GM21381 (cell line): ENCODE data around the gene SPTLC3.

Source experiments
- ATAC-seq: cut with Tn5 transposase; IDR thresholded peaks from one replicate; pipeline ENCODE4 v1.9.1; 2021; ENCODE audit warnings: mild to moderate bottlenecking, moderate library complexity; ENCODE audit not compliant: unreplicated experiment

Gene SPTLC3

GRCh38 chr20:12984069-12984765 is 24.6 kb upstream of the SPTLC3 start:
- no peak for ATAC-seq

- no peak for ATAC-seq
Observed at GRCh38 chr20:12984863-12985262, 23.9 kb upstream of the SPTLC3 start.

GRCh38 chr20:12987261-12987660 is 21.5 kb upstream of the SPTLC3 start:
- ATAC-seq: no peak

- ATAC-seq: no peak
Observed at GRCh38 chr20:12989586-12990115, 19.1 kb upstream of the SPTLC3 start.

- no peak for ATAC-seq
Observed at GRCh38 chr20:12997128-12997655, 11.6 kb upstream of the SPTLC3 start.

GRCh38 chr20:12998046-12998445 is 10.7 kb upstream of the SPTLC3 start:
- no peak for ATAC-seq

GRCh38 chr20:12999201-12999600 is 9.6 kb upstream of the SPTLC3 start:
- no peak for ATAC-seq

- no peak for ATAC-seq
Observed at GRCh38 chr20:13002251-13002650, 6.5 kb upstream of the SPTLC3 start.

- no peak for ATAC-seq
Observed at GRCh38 chr20:13006825-13007224, 1.9 kb upstream of the SPTLC3 start.

GRCh38 chr20:13007596-13007995 is 1.2 kb upstream of the SPTLC3 start:
- ATAC-seq: no peak

- ATAC-seq: peak; percentile 94
Observed at GRCh38 chr20:13009682-13010406, 1.1 kb downstream of the SPTLC3 start.

GRCh38 chr20:13012886-13013285 is 4.1 kb downstream of the SPTLC3 start:
- ATAC-seq: no peak

- ATAC-seq: no peak
Observed at GRCh38 chr20:13013411-13013810, 4.6 kb downstream of the SPTLC3 start.

GRCh38 chr20:13017235-13017634 is 8.5 kb downstream of the SPTLC3 start:
- ATAC-seq: no peak

- no peak for ATAC-seq
Observed at GRCh38 chr20:13017883-13018535, 9.2 kb downstream of the SPTLC3 start.

- ATAC-seq: no peak
Observed at GRCh38 chr20:13021205-13021970, 12.6 kb downstream of the SPTLC3 start.

- no peak for ATAC-seq
Observed at GRCh38 chr20:13022401-13023155, 13.8 kb downstream of the SPTLC3 start.

GRCh38 chr20:13024596-13024995 is 15.8 kb downstream of the SPTLC3 start:
- ATAC-seq: no peak

- no peak for ATAC-seq
Observed at GRCh38 chr20:13025181-13025580, 16.4 kb downstream of the SPTLC3 start.

GRCh38 chr20:13028001-13028400 is 19.2 kb downstream of the SPTLC3 start:
- ATAC-seq: no peak
